ENCODE results near the gene GPHN.

DNA sequence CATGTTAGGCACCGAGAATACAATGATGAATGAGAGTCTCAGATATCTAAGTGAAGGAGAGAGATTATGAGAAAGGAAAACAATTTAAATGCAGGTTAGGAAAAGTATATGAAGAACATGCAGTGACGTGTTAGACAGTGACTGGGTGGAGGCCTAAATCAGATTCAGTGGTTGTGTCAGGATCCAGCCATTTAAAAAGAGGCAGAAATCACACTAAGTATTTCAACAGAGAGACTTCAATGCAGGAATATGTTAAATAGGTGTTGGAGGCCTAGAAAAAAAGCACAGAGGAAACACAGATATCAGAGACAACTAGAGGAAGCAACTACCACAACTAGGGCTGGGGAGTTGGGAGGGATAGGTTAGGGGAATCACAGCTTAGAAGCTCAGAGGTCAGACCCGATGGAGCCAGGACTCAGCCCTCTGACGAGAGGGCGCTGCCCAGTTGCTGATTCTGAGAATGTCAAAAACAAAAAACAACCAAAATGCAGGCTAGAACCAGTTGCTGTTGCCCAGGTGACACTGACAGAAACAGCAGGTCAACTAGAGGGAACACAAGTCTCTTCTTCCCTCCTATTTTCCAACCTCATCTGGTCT lies 678.3 kb downstream of the GPHN start:
- TF ChIP-seq, protein P1, sequence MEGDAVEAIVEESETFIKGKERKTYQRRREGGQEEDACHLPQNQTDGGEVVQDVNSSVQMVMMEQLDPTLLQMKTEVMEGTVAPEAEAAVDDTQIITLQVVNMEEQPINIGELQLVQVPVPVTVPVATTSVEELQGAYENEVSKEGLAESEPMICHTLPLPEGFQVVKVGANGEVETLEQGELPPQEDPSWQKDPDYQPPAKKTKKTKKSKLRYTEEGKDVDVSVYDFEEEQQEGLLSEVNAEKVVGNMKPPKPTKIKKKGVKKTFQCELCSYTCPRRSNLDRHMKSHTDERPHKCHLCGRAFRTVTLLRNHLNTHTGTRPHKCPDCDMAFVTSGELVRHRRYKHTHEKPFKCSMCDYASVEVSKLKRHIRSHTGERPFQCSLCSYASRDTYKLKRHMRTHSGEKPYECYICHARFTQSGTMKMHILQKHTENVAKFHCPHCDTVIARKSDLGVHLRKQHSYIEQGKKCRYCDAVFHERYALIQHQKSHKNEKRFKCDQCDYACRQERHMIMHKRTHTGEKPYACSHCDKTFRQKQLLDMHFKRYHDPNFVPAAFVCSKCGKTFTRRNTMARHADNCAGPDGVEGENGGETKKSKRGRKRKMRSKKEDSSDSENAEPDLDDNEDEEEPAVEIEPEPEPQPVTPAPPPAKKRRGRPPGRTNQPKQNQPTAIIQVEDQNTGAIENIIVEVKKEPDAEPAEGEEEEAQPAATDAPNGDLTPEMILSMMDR (optimal IDR thresholded peaks at IDR 0.05 in 1 of 3, IDR thresholded peaks at IDR 0.05 in 1 of 3, conservative IDR thresholded peaks at IDR 0.05 in 1 of 3; ENCODE audit: extremely low read depth in 1 of 3, insufficient read depth in 2 of 3, low read length in 3 of 3), result no peak
- TF ChIP-seq EZH2 (IDR thresholded peaks at IDR 0.05; ENCODE audit: low read length), result no peak
